HG03097 (cell line): ENCODE results near the gene CDHR1.

Experiments used
- ATAC-seq: cut with Tn5 transposase; IDR thresholded peaks from one replicate; pipeline ENCODE4 v1.9.1; 2021; ENCODE audit not compliant: unreplicated experiment, low FRiP score

CDHR1 gene

GRCh38 chr10:84256510-84257342 is 62.4 kb downstream of the CDHR1 start:
- ATAC-seq: no peak

GRCh38 chr10:84257343-84258020 is 63.1 kb downstream of the CDHR1 start:
- no peak for ATAC-seq

- ATAC-seq: no peak
Measured at GRCh38 chr10:84258034-84258695, 63.8 kb downstream of the CDHR1 start.

- no peak for ATAC-seq
Measured at GRCh38 chr10:84261236-84261915, 67.0 kb downstream of the CDHR1 start.

GRCh38 chr10:84262190-84262956 is 68.0 kb downstream of the CDHR1 start:
- no peak for ATAC-seq

GRCh38 chr10:84263716-84264115 is 69.4 kb downstream of the CDHR1 start:
- no peak for ATAC-seq

- peak; percentile 92 for ATAC-seq
Measured at GRCh38 chr10:84264611-84265141, 70.3 kb downstream of the CDHR1 start.

GRCh38 chr10:84265418-84265817 is 71.1 kb downstream of the CDHR1 start:
- ATAC-seq: no peak

GRCh38 chr10:84267503-84268126 is 73.3 kb downstream of the CDHR1 start:
- no peak for ATAC-seq

- ATAC-seq: no peak
Measured at GRCh38 chr10:84269162-84269561, 74.8 kb downstream of the CDHR1 start.
